ENCODE measurements around the gene SATB2.

- TF ChIP-seq CTCF (IDR thresholded peaks at IDR 0.05) (no peak), POLR2A (IDR thresholded peaks at IDR 0.05) (no peak)
Observed at GRCh38 chr2:199414001-199414400, 43.7 kb downstream of the SATB2 start.

All from prostate gland (tissue), 2 donors.